Measurements from ENCODE around the gene STX4. TPM values are rescaled to one million over a fixed set of nuclear protein-coding genes. Genes with fewer than 3 reads are reported as not detected.

The STX4 gene
- total and polyA plus RNA-seq, 4 donors, result 11.4 to 22.1 (median 17.4) TPM

DNA sequence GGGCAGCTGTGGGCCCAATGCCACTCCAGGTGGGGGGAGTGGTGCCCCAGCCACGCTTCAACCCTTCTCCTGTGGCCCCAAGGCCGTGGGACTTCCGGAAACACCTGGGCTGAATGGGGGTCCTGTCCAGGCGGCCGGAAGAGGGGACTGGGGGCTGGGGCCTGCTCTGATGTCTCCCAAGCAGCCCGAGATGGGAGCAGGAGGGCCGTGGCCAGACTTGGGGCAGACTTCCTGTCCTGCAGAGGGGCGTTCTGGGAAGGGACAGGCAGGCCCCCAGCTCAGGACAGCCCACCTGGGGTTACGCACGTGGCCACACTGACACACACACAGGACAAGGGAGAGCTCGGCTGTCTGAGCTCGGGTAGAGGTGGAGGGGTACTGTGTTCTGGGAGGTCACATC, 43.3 kb upstream of the STX4 start:
- no peak for DNase-seq (ENCODE audit: low spot score)
- Histone ChIP-seq H3K27me3 (ENCODE audit: control insufficient read depth in 4 of 4, insufficient read depth in 4 of 4, low read length in 3 of 4) (no peaks in the 10 kb centered on the region), H3K9me3 (ENCODE audit: control insufficient read depth in 4 of 4, low read length in 3 of 4) (no peaks in the 10 kb centered on the region), H3K4me3 (ENCODE audit: low read depth in 1 of 3, low read length in 3 of 3) (no peak overlapping the region), H3K4me1 (ENCODE audit: control insufficient read depth in 4 of 4, insufficient read depth in 4 of 4, low read length in 3 of 4) (peaks cover 5 to 17% (median 11%) of the 10 kb centered on the region in 4 donors), H3K9ac (ENCODE audit: low read depth in 1 of 2, low read length in 2 of 2) (no peak overlapping the region), H3K27ac (ENCODE audit: low read depth in 1 of 2, low read length in 2 of 2) (no peak overlapping the region), H3K36me3 (ENCODE audit: control insufficient read depth in 4 of 4, insufficient read depth in 3 of 4, low read depth in 1 of 4, low read length in 3 of 4) (peaks cover 0 to 5% (median 0%) of the 10 kb centered on the region in 4 donors)
- WGBS, result 89% methylated on average over 12 of the region's 12 CpGs
- TF ChIP-seq, protein P1, sequence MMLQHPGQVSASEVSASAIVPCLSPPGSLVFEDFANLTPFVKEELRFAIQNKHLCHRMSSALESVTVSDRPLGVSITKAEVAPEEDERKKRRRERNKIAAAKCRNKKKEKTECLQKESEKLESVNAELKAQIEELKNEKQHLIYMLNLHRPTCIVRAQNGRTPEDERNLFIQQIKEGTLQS (IDR thresholded peaks at IDR 0.05), result no peak
- TF ChIP-seq GABPA (IDR thresholded peaks at IDR 0.05 in 1 of 2, conservative IDR thresholded peaks at IDR 0.05 in 1 of 2), result no peak
- TF ChIP-seq, protein P2, sequence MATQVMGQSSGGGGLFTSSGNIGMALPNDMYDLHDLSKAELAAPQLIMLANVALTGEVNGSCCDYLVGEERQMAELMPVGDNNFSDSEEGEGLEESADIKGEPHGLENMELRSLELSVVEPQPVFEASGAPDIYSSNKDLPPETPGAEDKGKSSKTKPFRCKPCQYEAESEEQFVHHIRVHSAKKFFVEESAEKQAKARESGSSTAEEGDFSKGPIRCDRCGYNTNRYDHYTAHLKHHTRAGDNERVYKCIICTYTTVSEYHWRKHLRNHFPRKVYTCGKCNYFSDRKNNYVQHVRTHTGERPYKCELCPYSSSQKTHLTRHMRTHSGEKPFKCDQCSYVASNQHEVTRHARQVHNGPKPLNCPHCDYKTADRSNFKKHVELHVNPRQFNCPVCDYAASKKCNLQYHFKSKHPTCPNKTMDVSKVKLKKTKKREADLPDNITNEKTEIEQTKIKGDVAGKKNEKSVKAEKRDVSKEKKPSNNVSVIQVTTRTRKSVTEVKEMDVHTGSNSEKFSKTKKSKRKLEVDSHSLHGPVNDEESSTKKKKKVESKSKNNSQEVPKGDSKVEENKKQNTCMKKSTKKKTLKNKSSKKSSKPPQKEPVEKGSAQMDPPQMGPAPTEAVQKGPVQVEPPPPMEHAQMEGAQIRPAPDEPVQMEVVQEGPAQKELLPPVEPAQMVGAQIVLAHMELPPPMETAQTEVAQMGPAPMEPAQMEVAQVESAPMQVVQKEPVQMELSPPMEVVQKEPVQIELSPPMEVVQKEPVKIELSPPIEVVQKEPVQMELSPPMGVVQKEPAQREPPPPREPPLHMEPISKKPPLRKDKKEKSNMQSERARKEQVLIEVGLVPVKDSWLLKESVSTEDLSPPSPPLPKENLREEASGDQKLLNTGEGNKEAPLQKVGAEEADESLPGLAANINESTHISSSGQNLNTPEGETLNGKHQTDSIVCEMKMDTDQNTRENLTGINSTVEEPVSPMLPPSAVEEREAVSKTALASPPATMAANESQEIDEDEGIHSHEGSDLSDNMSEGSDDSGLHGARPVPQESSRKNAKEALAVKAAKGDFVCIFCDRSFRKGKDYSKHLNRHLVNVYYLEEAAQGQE (IDR thresholded peaks at IDR 0.05), result no peak
- TF ChIP-seq, protein P3, sequence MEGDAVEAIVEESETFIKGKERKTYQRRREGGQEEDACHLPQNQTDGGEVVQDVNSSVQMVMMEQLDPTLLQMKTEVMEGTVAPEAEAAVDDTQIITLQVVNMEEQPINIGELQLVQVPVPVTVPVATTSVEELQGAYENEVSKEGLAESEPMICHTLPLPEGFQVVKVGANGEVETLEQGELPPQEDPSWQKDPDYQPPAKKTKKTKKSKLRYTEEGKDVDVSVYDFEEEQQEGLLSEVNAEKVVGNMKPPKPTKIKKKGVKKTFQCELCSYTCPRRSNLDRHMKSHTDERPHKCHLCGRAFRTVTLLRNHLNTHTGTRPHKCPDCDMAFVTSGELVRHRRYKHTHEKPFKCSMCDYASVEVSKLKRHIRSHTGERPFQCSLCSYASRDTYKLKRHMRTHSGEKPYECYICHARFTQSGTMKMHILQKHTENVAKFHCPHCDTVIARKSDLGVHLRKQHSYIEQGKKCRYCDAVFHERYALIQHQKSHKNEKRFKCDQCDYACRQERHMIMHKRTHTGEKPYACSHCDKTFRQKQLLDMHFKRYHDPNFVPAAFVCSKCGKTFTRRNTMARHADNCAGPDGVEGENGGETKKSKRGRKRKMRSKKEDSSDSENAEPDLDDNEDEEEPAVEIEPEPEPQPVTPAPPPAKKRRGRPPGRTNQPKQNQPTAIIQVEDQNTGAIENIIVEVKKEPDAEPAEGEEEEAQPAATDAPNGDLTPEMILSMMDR (IDR thresholded peaks at IDR 0.05; ENCODE audit: low read depth, low read length, missing input control), result no peak
- no peak for TF ChIP-seq HNF4A (conservative IDR thresholded peaks at IDR 0.05)
- TF ChIP-seq HNF4G (IDR thresholded peaks at IDR 0.05), result no peak
- TF ChIP-seq YY1 (IDR thresholded peaks at IDR 0.05), result no peak
- TF ChIP-seq, protein P4, sequence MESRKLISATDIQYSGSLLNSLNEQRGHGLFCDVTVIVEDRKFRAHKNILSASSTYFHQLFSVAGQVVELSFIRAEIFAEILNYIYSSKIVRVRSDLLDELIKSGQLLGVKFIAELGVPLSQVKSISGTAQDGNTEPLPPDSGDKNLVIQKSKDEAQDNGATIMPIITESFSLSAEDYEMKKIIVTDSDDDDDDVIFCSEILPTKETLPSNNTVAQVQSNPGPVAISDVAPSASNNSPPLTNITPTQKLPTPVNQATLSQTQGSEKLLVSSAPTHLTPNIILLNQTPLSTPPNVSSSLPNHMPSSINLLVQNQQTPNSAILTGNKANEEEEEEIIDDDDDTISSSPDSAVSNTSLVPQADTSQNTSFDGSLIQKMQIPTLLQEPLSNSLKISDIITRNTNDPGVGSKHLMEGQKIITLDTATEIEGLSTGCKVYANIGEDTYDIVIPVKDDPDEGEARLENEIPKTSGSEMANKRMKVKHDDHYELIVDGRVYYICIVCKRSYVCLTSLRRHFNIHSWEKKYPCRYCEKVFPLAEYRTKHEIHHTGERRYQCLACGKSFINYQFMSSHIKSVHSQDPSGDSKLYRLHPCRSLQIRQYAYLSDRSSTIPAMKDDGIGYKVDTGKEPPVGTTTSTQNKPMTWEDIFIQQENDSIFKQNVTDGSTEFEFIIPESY (IDR thresholded peaks at IDR 0.05), result no peak
- TF ChIP-seq TAF1 (conservative IDR thresholded peaks at IDR 0.05), result no peak
- no peak for TF ChIP-seq FOXA2 (IDR thresholded peaks at IDR 0.05)
- TF ChIP-seq FOXA1 (IDR thresholded peaks at IDR 0.05), result no peak
- TF ChIP-seq SP1 (IDR thresholded peaks at IDR 0.05), result no peak
- no peak for TF ChIP-seq RXRA (IDR thresholded peaks at IDR 0.05)
- TF ChIP-seq RAD21 (IDR thresholded peaks at IDR 0.05), result no peak
- TF ChIP-seq NR2F2 (IDR thresholded peaks at IDR 0.05), result no peak

DNA sequence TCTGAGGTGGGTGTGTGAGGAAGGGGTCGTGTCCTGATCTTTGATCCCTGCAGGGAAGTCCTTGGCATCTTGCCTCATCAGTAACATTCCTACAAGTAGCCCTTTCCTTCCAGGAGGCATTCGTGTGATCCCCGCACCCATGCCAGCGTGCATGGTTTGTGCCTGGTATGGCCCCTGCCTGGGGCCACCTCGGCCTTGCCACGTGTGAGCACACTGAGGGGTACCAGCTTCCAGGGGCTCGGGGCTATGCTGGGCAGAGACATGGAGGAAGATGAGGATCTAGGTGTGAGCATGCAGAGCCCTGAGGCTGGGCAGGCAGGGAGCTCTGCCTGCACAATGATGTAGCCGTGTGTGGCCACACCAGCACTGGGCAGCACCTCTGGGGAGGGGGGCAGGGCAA, 42.3 kb upstream of the STX4 start:
- H3K27ac ChIP-seq (ENCODE audit: low read depth in 1 of 2, low read length in 2 of 2), result no peak overlapping the region
- no peak for DNase-seq (ENCODE audit: low spot score)
- H3K4me3 ChIP-seq (ENCODE audit: low read depth in 1 of 3, low read length in 3 of 3), result no peak overlapping the region
- no peaks in the 10 kb centered on the region for H3K9me3 ChIP-seq (ENCODE audit: control insufficient read depth in 4 of 4, low read length in 3 of 4)
- H3K9ac ChIP-seq (ENCODE audit: low read depth in 1 of 2, low read length in 2 of 2), result no peak overlapping the region
- no peaks in the 10 kb centered on the region for H3K27me3 ChIP-seq (ENCODE audit: control insufficient read depth in 4 of 4, insufficient read depth in 4 of 4, low read length in 3 of 4)
- peaks cover 5 to 11% (median 8%) of the 10 kb centered on the region in 4 donors for H3K4me1 ChIP-seq (ENCODE audit: control insufficient read depth in 4 of 4, insufficient read depth in 4 of 4, low read length in 3 of 4)
- WGBS, result 84% methylated on average over 8 of the region's 8 CpGs
- peaks cover 0 to 5% (median 0%) of the 10 kb centered on the region in 4 donors for H3K36me3 ChIP-seq (ENCODE audit: control insufficient read depth in 4 of 4, insufficient read depth in 3 of 4, low read depth in 1 of 4, low read length in 3 of 4)
- TF ChIP-seq TAF1 (conservative IDR thresholded peaks at IDR 0.05) (no peak), SP1 (IDR thresholded peaks at IDR 0.05) (no peak), YY1 (IDR thresholded peaks at IDR 0.05) (no peak), RXRA (IDR thresholded peaks at IDR 0.05) (no peak), FOXA1 (IDR thresholded peaks at IDR 0.05) (no peak), GABPA (IDR thresholded peaks at IDR 0.05 in 1 of 2, conservative IDR thresholded peaks at IDR 0.05 in 1 of 2) (no peak), FOXA2 (IDR thresholded peaks at IDR 0.05) (no peak), RAD21 (IDR thresholded peaks at IDR 0.05) (no peak), HNF4A (conservative IDR thresholded peaks at IDR 0.05) (no peak), JUND (IDR thresholded peaks at IDR 0.05) (no peak), HNF4G (IDR thresholded peaks at IDR 0.05) (no peak)
- TF ChIP-seq, protein P5, sequence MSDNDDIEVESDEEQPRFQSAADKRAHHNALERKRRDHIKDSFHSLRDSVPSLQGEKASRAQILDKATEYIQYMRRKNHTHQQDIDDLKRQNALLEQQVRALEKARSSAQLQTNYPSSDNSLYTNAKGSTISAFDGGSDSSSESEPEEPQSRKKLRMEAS (IDR thresholded peaks at IDR 0.05), result no peak
- TF ChIP-seq, protein P2 (IDR thresholded peaks at IDR 0.05), result no peak
- TF ChIP-seq, protein P4 (IDR thresholded peaks at IDR 0.05), result no peak
- TF ChIP-seq, protein P1 (IDR thresholded peaks at IDR 0.05), result no peak

Data from liver (tissue), 9 donors.